GM12801 (cell line): ENCODE data around the gene CFAP61.

Experiments used
- TF ChIP-seq, protein P1 (sequence below): IDR thresholded peaks from one replicate; pipeline ENCODE4 v1.5.1; 2011; ENCODE audit warnings: control low read depth; ENCODE audit not compliant: insufficient read length; ENCODE audit errors: extremely low read depth

The CFAP61 gene

DNA sequence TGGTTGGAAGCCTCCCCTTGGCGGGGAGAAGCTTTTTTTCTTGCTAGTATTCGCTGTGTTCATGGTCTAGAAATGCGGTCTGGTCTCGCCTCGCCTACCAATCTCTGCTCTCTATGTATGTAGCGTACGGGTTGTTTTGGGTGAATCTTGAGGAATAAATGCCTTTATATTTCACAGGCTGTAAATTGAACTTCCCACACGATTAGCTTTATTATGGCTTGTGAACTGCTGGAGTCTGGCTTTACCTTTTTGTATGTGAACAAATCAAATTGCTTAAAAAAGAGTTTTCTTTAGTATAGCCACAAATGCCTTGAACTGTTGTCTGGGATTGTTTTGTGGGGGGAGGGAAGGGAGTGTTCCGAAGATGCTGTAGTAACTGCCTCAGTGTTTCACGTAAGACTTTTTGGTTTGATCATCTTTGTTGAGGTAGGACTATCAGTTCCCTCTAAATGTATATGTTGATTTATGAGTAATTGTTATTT is 317.8 kb downstream of the CFAP61 start:
- TF ChIP-seq, protein P1, sequence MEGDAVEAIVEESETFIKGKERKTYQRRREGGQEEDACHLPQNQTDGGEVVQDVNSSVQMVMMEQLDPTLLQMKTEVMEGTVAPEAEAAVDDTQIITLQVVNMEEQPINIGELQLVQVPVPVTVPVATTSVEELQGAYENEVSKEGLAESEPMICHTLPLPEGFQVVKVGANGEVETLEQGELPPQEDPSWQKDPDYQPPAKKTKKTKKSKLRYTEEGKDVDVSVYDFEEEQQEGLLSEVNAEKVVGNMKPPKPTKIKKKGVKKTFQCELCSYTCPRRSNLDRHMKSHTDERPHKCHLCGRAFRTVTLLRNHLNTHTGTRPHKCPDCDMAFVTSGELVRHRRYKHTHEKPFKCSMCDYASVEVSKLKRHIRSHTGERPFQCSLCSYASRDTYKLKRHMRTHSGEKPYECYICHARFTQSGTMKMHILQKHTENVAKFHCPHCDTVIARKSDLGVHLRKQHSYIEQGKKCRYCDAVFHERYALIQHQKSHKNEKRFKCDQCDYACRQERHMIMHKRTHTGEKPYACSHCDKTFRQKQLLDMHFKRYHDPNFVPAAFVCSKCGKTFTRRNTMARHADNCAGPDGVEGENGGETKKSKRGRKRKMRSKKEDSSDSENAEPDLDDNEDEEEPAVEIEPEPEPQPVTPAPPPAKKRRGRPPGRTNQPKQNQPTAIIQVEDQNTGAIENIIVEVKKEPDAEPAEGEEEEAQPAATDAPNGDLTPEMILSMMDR: no peak

DNA sequence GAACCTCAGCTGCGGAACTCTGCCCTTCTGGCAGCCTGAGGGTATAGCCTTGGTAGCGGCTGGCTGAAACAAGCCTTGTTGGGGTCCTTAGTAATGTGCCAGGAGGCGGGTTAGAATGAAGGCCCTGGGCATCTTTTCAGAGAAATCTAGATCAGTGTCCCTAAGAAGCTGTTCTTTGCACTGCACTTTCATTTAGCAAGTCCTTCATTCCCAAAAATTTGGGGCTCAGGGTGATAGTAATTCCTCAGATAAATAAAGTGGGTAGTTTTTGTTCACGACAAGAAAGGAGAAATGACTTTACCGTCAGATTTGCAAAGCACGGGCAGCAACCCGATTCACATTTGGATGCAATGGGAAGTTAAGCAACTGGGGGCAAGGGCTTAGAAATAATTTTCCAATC is 318.8 kb downstream of the CFAP61 start:
- TF ChIP-seq, protein P1: no peak

DNA sequence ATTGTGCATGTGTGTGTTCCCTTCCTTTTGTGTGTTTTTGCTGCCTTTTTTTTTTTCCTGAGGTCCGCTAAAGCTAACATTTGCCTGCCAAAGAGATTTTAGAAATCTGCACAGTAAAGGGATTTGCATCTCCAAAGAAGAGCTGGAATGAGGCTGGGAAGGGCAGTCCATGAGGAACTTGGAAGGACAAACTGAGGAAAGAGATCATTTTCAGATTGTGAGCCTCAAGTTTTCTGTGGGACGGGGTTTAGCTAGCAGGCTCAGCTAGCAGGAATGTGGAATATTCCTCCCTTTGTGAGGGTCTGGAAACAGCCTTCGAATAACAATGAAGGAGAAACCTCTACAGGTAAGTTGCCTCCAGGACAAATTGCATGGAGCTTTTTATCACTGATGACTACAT is 319.3 kb downstream of the CFAP61 start:
- TF ChIP-seq, protein P1: no peak

DNA sequence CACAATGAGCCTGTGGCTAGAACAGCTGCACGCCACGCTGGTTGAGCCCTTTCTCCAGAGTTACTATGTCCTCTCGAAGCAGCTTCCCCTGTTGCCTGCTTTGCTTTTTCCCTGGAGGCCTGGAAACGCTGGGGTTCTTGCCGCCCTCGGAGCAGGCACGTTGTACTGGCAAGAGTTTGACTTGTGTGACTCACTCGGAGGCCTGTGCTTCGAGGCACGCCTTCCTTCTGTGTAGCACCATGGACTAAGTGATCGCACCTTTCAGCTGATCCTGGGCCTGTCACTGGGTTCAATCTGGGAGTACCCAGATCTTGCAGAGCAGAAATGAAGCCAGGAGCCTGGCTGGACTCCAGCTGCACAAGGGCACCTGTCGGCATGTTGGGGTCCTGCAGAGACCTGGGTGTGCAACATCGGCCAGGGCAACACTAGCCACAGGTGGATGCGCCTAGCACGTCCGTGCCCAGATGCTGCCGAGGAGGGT is 320.8 kb downstream of the CFAP61 start:
- TF ChIP-seq, protein P1: no peak

DNA sequence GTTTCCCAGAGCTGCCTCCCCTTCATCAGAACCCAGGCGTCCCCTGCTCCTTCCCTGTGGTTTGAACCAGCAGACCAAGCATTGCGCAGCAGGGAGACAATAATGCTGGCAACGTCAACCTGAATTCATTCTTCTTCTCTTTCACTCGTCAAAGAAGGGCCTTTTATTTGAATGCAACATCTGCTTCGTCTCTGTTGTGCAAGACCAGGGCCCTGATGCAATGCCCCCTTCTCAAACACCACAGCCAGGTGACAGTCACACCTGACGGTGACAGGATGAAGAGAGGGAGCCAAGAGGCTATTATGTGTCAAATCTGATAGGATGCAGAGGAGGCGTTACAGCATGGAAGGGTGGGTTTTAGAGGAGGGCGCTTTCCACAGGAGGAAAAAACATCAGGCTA is 323.5 kb downstream of the CFAP61 start:
- TF ChIP-seq, protein P1: no peak

DNA sequence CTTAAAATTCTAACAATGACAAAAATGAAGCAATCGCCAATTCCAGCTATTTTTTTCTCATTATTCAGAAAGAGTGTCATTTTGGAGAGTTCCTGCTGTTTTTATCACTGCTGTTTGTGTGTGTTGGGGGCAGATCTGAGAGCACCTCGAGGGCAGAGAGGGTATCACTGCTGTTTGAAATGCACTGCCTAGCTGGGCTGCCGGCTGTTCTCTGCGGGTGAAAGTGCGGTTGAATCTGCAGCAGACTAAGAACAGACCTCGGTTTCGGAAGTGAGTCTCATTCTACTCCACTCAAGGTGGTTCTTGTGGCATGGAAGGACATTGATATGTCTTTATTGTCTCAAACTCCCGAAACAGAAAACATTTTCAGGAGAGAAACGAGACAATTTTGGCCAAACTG is 333.9 kb downstream of the CFAP61 start:
- TF ChIP-seq, protein P1: no peak

DNA sequence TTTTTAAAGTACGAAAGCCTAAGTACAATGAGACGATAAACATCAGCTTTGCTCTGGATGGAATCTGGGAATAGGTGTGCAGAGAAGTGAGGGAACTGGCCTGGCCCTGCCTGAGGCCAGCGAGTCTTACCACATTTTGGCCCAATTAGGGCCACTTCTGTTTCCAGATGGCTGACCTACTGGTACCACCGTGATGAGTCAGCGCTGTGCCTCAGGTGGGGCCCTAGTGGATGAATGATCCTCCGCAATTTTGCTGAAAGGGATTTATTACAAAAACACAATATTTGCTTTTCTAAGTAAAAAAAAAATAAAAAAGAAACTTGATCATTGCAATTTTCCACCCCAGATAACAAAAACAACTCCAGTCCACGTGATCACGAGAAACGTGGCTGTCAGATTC is 338.1 kb downstream of the CFAP61 start:
- TF ChIP-seq, protein P1: no peak
